H1 (cell line): ENCODE data around the gene TMC3. TPM values are rescaled to one million over a fixed set of nuclear protein-coding genes. Genes with fewer than 3 reads are reported as not detected.
A peak's percentile ranks its signal among the peaks of the same experiment; 100 is the strongest.

Source experiments
- CTCF ChIA-PET: fragments of 300-600 bp; sonication (Branson Sonifier 250); formaldehyde crosslinking; loops from one replicate; lab custom pipeline; 2021; ENCODE audit not compliant: partially characterized antibody; lab: Charles Lee
- POLR2A ChIA-PET: fragments of 300-600 bp; sonication (Branson Sonifier 250); formaldehyde crosslinking; loops from one replicate; lab custom pipeline; 2021; ENCODE audit warnings: inconsistent platforms; ENCODE audit not compliant: partially characterized antibody; lab: Charles Lee
- DNase-seq, 2 experiments: peaks; one replicate each; pipeline versions ENCODE4 v3.0.0 to v3.0.0-alpha.2; 2010 to 2022; ENCODE audit warnings: low spot score in 2 of 2, low read depth in 1 of 2, mixed read lengths in 1 of 2
- FAIRE-seq: peaks from 2 replicates; lab custom pipeline; 2011; peaks lifted over from hg19 to GRCh38; lab: Jason Lieb, UNC
- H2AFZ ChIP-seq: 2 replicates; pipeline ENCODE4 v1.8.1; 2012; ENCODE audit warnings: low read length, inconsistent platforms
- H2AK5ac ChIP-seq: 2 replicates; pipeline ENCODE4 v1.6.1; 2013; ENCODE audit warnings: low read depth, low read length
- H2BK120ac ChIP-seq: replicated peaks from 2 replicates; pipeline ENCODE3; 2013; ENCODE audit warnings: low read depth, low read length, inconsistent platforms
- H2BK12ac ChIP-seq: 2 replicates; pipeline ENCODE4 v1.6.1; 2013; ENCODE audit warnings: low read depth, low read length
- H2BK15ac ChIP-seq: 2 replicates; pipeline ENCODE4 v1.6.1; 2013; ENCODE audit warnings: low read length
- H2BK20ac ChIP-seq: 2 replicates; pipeline ENCODE4 v1.6.1; 2013; ENCODE audit warnings: low read length
- H2BK5ac ChIP-seq: 2 replicates; pipeline ENCODE4 v1.6.1; 2013; ENCODE audit warnings: low read depth, low read length
- H3K14ac ChIP-seq: 2 replicates; pipeline ENCODE4 v1.6.1; 2013; ENCODE audit warnings: inconsistent platforms; ENCODE audit not compliant: insufficient read length
- H3K18ac ChIP-seq: 2 replicates; pipeline ENCODE4 v1.6.1; 2013; ENCODE audit warnings: low read length; ENCODE audit errors: extremely low read depth
- H3K23ac ChIP-seq: 2 replicates; pipeline ENCODE4 v1.6.1; 2013; ENCODE audit warnings: inconsistent platforms; ENCODE audit not compliant: insufficient read length
- H3K23me2 ChIP-seq: 2 replicates; pipeline ENCODE4 v1.6.1; 2013; ENCODE audit warnings: low read depth, low read length
- H3K27ac ChIP-seq: 2 replicates; pipeline ENCODE4 v1.6.1; 2011; ENCODE audit warnings: low read depth, low read length, inconsistent platforms
- H3K27me3 ChIP-seq, 4 experiments: replicated peaks in 1 of 4; 1 replicate in 1 of 4; 2 replicates in 3 of 4; pipeline versions ENCODE4 v1.6.1 to v1.8.1; 2011 to 2013; ENCODE audit warnings: low read length in 3 of 4, mild to moderate bottlenecking in 3 of 4, inconsistent platforms in 2 of 4, mixed read lengths in 2 of 4, moderate library complexity in 1 of 4; ENCODE audit not compliant: control insufficient read depth in 3 of 4, insufficient read depth in 3 of 4; ENCODE audit errors: extremely low read depth in 1 of 4
- H3K36me3 ChIP-seq, 4 experiments: 2 replicates each; pipeline versions ENCODE4 v1.6.1 to v1.8.1; 2011 to 2013; ENCODE audit warnings: mild to moderate bottlenecking in 4 of 4, low read length in 3 of 4, moderate library complexity in 2 of 4, control low read depth in 1 of 4, inconsistent platforms in 1 of 4; ENCODE audit not compliant: insufficient read depth in 4 of 4, control insufficient read depth in 2 of 4
- H3K4ac ChIP-seq: replicated peaks from 2 replicates; pipeline ENCODE3; 2013; ENCODE audit warnings: low read length, low read depth, mixed read lengths, inconsistent platforms; ENCODE audit not compliant: insufficient read length
- H3K4me1 ChIP-seq, 4 experiments: replicated peaks in 1 of 4; 1 replicate in 1 of 4; 2 replicates in 3 of 4; pipeline versions ENCODE4 v1.6.1 to v1.8.1; 2011 to 2013; ENCODE audit warnings: low read length in 3 of 4, inconsistent platforms in 2 of 4, mixed read lengths in 1 of 4; ENCODE audit not compliant: insufficient read depth in 4 of 4, control insufficient read depth in 3 of 4
- H3K4me2 ChIP-seq, 2 experiments: 2 replicates each; pipeline versions ENCODE4 v1.6.1 to v1.8.1; 2011 to 2013; ENCODE audit warnings: low read depth in 2 of 2, low read length in 2 of 2, control low read depth in 1 of 2, inconsistent platforms in 1 of 2, mild to moderate bottlenecking in 1 of 2; ENCODE audit not compliant: insufficient read depth in 1 of 2
- H3K4me3 ChIP-seq, 4 experiments: fragments of 200-600, 300-600 bp in 1 of 4; sonication (generic), shearing (Covaris generic), sonication (Bioruptor Twin) in 1 of 4; 2 replicates each; pipeline versions ENCODE4 v1.5.1 to v1.8.1; 2011 to 2016; ENCODE audit warnings: low read length in 4 of 4, low read depth in 3 of 4, control low read depth in 2 of 4, inconsistent platforms in 2 of 4, mild to moderate bottlenecking in 2 of 4, mixed read lengths in 1 of 4, moderate library complexity in 1 of 4; ENCODE audit not compliant: insufficient read depth in 2 of 4; ENCODE audit errors: extremely low read depth in 1 of 4
- H3K56ac ChIP-seq: replicated peaks from 2 replicates; pipeline ENCODE3; 2013; ENCODE audit warnings: low read depth, mild to moderate bottlenecking, mixed read lengths, low read length, inconsistent platforms; ENCODE audit not compliant: insufficient read length
- H3K79me1 ChIP-seq: 2 replicates; pipeline ENCODE4 v1.6.1; 2013; ENCODE audit warnings: low read depth, low read length, control low read depth
- H3K79me2 ChIP-seq, 2 experiments: 2 replicates each; pipeline versions ENCODE4 v1.6.1 to v1.8.1; 2012 to 2013; ENCODE audit warnings: low read length in 2 of 2, mild to moderate bottlenecking in 2 of 2, inconsistent platforms in 1 of 2; ENCODE audit not compliant: insufficient read depth in 2 of 2, control insufficient read depth in 1 of 2
- H3K9ac ChIP-seq, 4 experiments: replicated peaks in 1 of 4; 1 replicate in 1 of 4; 2 replicates in 3 of 4; pipeline versions ENCODE4 v1.6.1 to v1.8.1; 2011 to 2013; ENCODE audit warnings: low read depth in 3 of 4, low read length in 3 of 4, control low read depth in 2 of 4, mild to moderate bottlenecking in 2 of 4, moderate library complexity in 2 of 4, inconsistent platforms in 1 of 4; ENCODE audit errors: extremely low read depth in 1 of 4
- H3K9me3 ChIP-seq, 2 experiments: 2 replicates each; pipeline versions ENCODE4 v1.6.1 to v1.8.1; 2012 to 2013; ENCODE audit warnings: mild to moderate bottlenecking in 2 of 2, moderate library complexity in 2 of 2, control low read depth in 1 of 2, inconsistent platforms in 1 of 2, low read depth in 1 of 2, low read length in 1 of 2, mixed read lengths in 1 of 2; ENCODE audit not compliant: insufficient read depth in 2 of 2
- H4K20me1 ChIP-seq, 2 experiments: replicated peaks in 1 of 2; 2 replicates each; pipeline versions ENCODE3 to v1.8.1; 2011 to 2013; ENCODE audit warnings: inconsistent platforms in 2 of 2, low read length in 2 of 2, mild to moderate bottlenecking in 1 of 2; ENCODE audit not compliant: insufficient read depth in 2 of 2, control insufficient read depth in 1 of 2
- H4K5ac ChIP-seq: 2 replicates; pipeline ENCODE4 v1.6.1; 2013; ENCODE audit warnings: low read length, low read depth, mixed read lengths, inconsistent platforms; ENCODE audit not compliant: insufficient read length
- H4K8ac ChIP-seq: 2 replicates; pipeline ENCODE4 v1.8.0; 2013; ENCODE audit warnings: mild to moderate bottlenecking, moderate library complexity, low read length, inconsistent platforms; ENCODE audit not compliant: insufficient read depth; ENCODE audit errors: extremely low read depth
- H4K91ac ChIP-seq: replicated peaks from 2 replicates; pipeline ENCODE3; 2013; ENCODE audit warnings: low read length, mixed read lengths, inconsistent platforms; ENCODE audit not compliant: insufficient read length
- ASH2L ChIP-seq: fragments of 200-600, 300-600 bp; sonication (generic); IDR thresholded peaks from one replicate; pipeline ENCODE4 v1.7.1; 2017; ENCODE audit warnings: low read length
- BACH1 ChIP-seq: IDR thresholded peaks from 2 replicates; pipeline ENCODE4 v1.6.1; 2012; ENCODE audit warnings: low read length, improper control_type of control experiment
- CHD1 ChIP-seq: IDR thresholded peaks from 2 replicates; pipeline ENCODE4 v1.6.1; 2012; ENCODE audit warnings: low read depth, low read length, improper control_type of control experiment
- CREB1 ChIP-seq: IDR thresholded peaks from 2 replicates; pipeline ENCODE4 v1.6.1; 2012; ENCODE audit warnings: inconsistent platforms
- GABPA ChIP-seq: IDR thresholded peaks from 2 replicates; pipeline ENCODE4 v1.6.1; 2011; ENCODE audit warnings: mild to moderate bottlenecking, low read length, moderate library complexity, borderline replicate concordance; ENCODE audit not compliant: insufficient read depth
- HDAC2 ChIP-seq, 2 experiments: fragments of 300-600 bp in 1 of 2; sonication (generic) in 1 of 2; IDR thresholded peaks; 2 replicates each; pipeline ENCODE4 v1.6.1; 2011 to 2012; ENCODE audit warnings: low read depth in 2 of 2, low read length in 2 of 2, mild to moderate bottlenecking in 2 of 2, moderate library complexity in 2 of 2, borderline replicate concordance in 1 of 2, inconsistent platforms in 1 of 2
- JUND ChIP-seq: IDR thresholded peaks from 2 replicates; pipeline ENCODE4 v1.6.1; 2011; ENCODE audit warnings: mild to moderate bottlenecking, improper control_type of control experiment, low read length
- NANOG ChIP-seq: IDR thresholded peaks from 2 replicates; pipeline ENCODE4 v1.6.1; 2011; ENCODE audit warnings: low read length, low read depth, mild to moderate bottlenecking, inconsistent platforms; ENCODE audit not compliant: insufficient read depth, poor library complexity, severe bottlenecking
- RAD21 ChIP-seq, 2 experiments: IDR thresholded peaks in 1 of 2; conservative IDR thresholded peaks in 1 of 2; 2 replicates each; pipeline ENCODE4 v1.6.1; 2011; ENCODE audit warnings: low read depth in 2 of 2, low read length in 2 of 2, improper control_type of control experiment in 1 of 2, inconsistent platforms in 1 of 2, mild to moderate bottlenecking in 1 of 2, moderate library complexity in 1 of 2
- SIX5 ChIP-seq: IDR thresholded peaks from 2 replicates; pipeline ENCODE4 v1.6.1; 2011; ENCODE audit warnings: mild to moderate bottlenecking, low read depth, low read length
- SP2 ChIP-seq: IDR thresholded peaks from 2 replicates; pipeline ENCODE4 v1.6.1; 2012; ENCODE audit warnings: mild to moderate bottlenecking, low read length, inconsistent platforms
- SRF ChIP-seq: IDR thresholded peaks from 2 replicates; pipeline ENCODE4 v1.6.1; 2011; ENCODE audit warnings: mild to moderate bottlenecking, low read depth, low read length, moderate library complexity
- ZNF274 ChIP-seq: IDR thresholded peaks from 2 replicates; pipeline ENCODE4 v1.7.0; 2012; ENCODE audit warnings: low read length, borderline replicate concordance; ENCODE audit errors: extremely low read depth
- WGBS, 2 experiments: shearing (Covaris generic) in 1 of 2; methylation state at CpG; one replicate each; pipeline versions ENCODE4 v1.1.6 to v1.1.7; 2013 to 2015; ENCODE audit warnings: low lambda C conversion rate in 2 of 2, mixed read lengths in 2 of 2, inconsistent platforms in 1 of 2, low coverage in 1 of 2, missing lambda C conversion rate in 1 of 2; ENCODE audit not compliant: insufficient replicate concordance in 2 of 2, insufficient coverage in 1 of 2, insufficient read length in 1 of 2; ENCODE audit errors: extremely low coverage in 1 of 2, missing lambda C conversion rate in 1 of 2; 5-methylcytosine and 5-hydroxymethylcytosine counted together
- polyA plus RNA-seq, 7 experiments: library from polyadenylated mRNA; depleted of rRNA in 3 of 7; stranded (reverse) in 5 of 7; unstranded in 2 of 7; fragments of >200 nt in 5 of 7; fragments of 200-250 nt in 2 of 7; gene quantifications; 1 replicate in 5 of 7; 2 replicates in 1 of 7; 4 replicates in 1 of 7; pipeline versions ENCODE4 v1.2.1 to v1.2.3, GENCODE V29; 2011 to 2013; ENCODE audit warnings: missing spikeins in 2 of 7, mixed read lengths in 2 of 7
- total RNA-seq: library from RNA; stranded (reverse); fragmentation: NEBNext Ultra II Directional; extraction: Animal tissue kit (Norgen Biotek cat#: 25700); gene quantifications from 2 replicates; pipeline ENCODE4 v1.2.1, GENCODE V29; 2021

The TMC3 gene
- total and polyA plus RNA-seq, 2 of the 8 experiments (the other 6 are each of a cell fraction or from before 2014, with no cell fraction given): not detected

GRCh38 chr15:81315452-81316175 is 58.4 kb downstream of the TMC3 start:
- no peaks in the 10 kb centered on the region for H3K4me1 ChIP-seq
- H3K27ac ChIP-seq: no peak overlapping the region
- no peak overlapping the region for H3K4me2 ChIP-seq
- FAIRE-seq: no peak
- no peak overlapping the region for H3K56ac ChIP-seq
- H2BK15ac ChIP-seq: no peak overlapping the region
- no peak overlapping the region for H4K8ac ChIP-seq
- POLR2A ChIA-PET: no interaction called here
- H3K36me3 ChIP-seq: peaks cover 3 to 21% (median 10%) of the 10 kb centered on the region in 4 experiments; a peak in 6 of 8 replicates
- H2BK12ac ChIP-seq: no peak overlapping the region
- no peak overlapping the region for H2AK5ac ChIP-seq
- H3K4ac ChIP-seq: no peak overlapping the region
- H3K23me2 ChIP-seq: no peaks in the 10 kb centered on the region
- peaks cover 0 to 3% of the 10 kb centered on the region in 2 experiments for H4K20me1 ChIP-seq
- no peaks in the 10 kb centered on the region for H3K9me3 ChIP-seq
- no peak overlapping the region for H4K91ac ChIP-seq
- 84% methylated on average over 14 of the region's 14 CpGs; no CpG with 5 or more reads in 1 of the 2 experiments for WGBS, 2 experiments
- CTCF ChIA-PET: interaction anchor here (0.7 to 1.2 kb wide), 2 partner anchors 43 to 86 kb away, joined by 3 read pairs; no protein-coding TSS in a partner anchor
- no peak overlapping the region for H3K18ac ChIP-seq
- no peaks in the 10 kb centered on the region for H3K27me3 ChIP-seq
- H2BK120ac ChIP-seq: no peak overlapping the region
- no peaks in the 10 kb centered on the region for H3K79me1 ChIP-seq
- no peak overlapping the region for H2BK20ac ChIP-seq
- H3K14ac ChIP-seq: no peak overlapping the region
- H3K9ac ChIP-seq: peak overlapping the region in 1 of 4 experiments; percentile 7; a peak in 1 of 7 replicates
- no peak overlapping the region for H3K4me3 ChIP-seq
- H3K79me2 ChIP-seq: no peaks in the 10 kb centered on the region
- no peak overlapping the region for H4K5ac ChIP-seq
- no peak overlapping the region for H3K23ac ChIP-seq
- H2AFZ ChIP-seq: no peak overlapping the region
- H2BK5ac ChIP-seq: no peak overlapping the region
- DNase-seq: no peak
- TF ChIP-seq NANOG (no peak), CHD1 (no peak), SRF (no peak), CREB1 (no peak), ZNF274 (no peak), SP2 (no peak), BACH1 (no peak), SIX5 (no peak), JUND (no peak), RAD21 (IDR thresholded peaks at IDR 0.05 in 1 of 2, conservative IDR thresholded peaks at IDR 0.05 in 1 of 2; ENCODE audit: low read depth in 2 of 2, low read length in 2 of 2) (no peak), ASH2L (no peak), HDAC2 (IDR thresholded peaks at IDR 0.05; ENCODE audit: borderline replicate concordance in 1 of 2, low read depth in 2 of 2, low read length in 2 of 2) (no peak), GABPA (no peak)
